Muscle layer of colon (tissue), 2 donors: ENCODE results near the gene FSD2.

Source experiments
- H3K27ac ChIP-seq: one replicate; pipeline ENCODE4 v1.7.0; 2013; ENCODE audit warnings: low read depth, mild to moderate bottlenecking, low read length, moderate library complexity
- H3K27me3 ChIP-seq, 2 donors: one replicate each; pipeline ENCODE4 v1.7.0; 2013; ENCODE audit warnings: low read length in 2 of 2, mild to moderate bottlenecking in 2 of 2; ENCODE audit not compliant: insufficient read depth in 2 of 2, control insufficient read depth in 1 of 2
- H3K36me3 ChIP-seq: one replicate; pipeline ENCODE4 v1.7.0; 2013; ENCODE audit warnings: mild to moderate bottlenecking, low read length; ENCODE audit not compliant: insufficient read depth
- H3K4me1 ChIP-seq: one replicate; pipeline ENCODE4 v1.7.0; 2013; ENCODE audit warnings: mild to moderate bottlenecking, low read length; ENCODE audit not compliant: insufficient read depth
- H3K4me3 ChIP-seq, 2 donors: one replicate each; pipeline ENCODE4 v1.7.0; 2013; ENCODE audit warnings: low read length in 2 of 2, low read depth in 1 of 2, mild to moderate bottlenecking in 1 of 2, moderate library complexity in 1 of 2
- H3K9ac ChIP-seq: one replicate; pipeline ENCODE4 v1.7.0; 2013; ENCODE audit warnings: low read length
- H3K9me3 ChIP-seq: one replicate; pipeline ENCODE4 v1.7.0; 2013; ENCODE audit warnings: mild to moderate bottlenecking, low read length
- donor health status: abdominal sarcoma.
- donor health status: Adenocarcinoma of cecum.

FSD2 gene

DNA sequence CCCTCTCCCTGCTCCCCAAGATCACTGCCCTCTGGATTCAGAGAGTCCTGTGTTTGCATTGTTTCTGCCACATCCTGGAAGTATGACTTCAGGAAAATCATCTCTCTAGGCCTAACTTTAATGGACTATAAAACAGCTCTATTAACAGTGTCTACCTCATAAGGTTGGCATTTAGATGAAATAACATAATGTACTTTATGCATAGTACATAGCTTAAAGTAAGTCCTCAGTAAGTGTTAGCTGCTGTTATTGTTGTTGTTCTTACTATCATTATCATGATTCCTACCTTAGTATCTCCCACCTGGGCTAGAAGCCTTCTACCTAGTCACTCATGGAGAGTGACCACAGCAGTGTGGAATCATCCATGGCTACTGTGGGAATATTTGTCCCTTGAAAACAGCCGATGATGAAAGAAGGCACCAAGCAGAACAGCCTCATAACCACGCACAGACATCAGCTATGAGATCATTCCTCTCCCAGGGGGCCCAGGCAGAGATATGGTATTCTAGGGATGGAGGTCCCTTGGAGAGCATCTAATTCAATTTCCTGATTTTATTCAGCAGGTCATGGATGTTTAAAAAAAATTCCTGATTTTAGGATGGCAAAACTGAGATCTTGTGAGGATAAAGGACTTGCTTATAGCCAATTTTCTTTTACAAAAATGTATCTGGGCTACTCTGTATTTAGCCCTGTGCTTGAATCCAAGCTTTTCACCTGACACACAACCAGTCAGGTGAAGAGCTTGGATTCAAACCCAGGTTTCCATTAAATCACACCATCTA, 1.9 kb downstream of the FSD2 start:
- no peaks in the 10 kb centered on the region for H3K36me3 ChIP-seq
- H3K9ac ChIP-seq: no peak overlapping the region
- no peak overlapping the region for H3K27ac ChIP-seq
- no peaks in the 10 kb centered on the region for H3K27me3 ChIP-seq
- no peak overlapping the region for H3K4me3 ChIP-seq
- peaks cover 2% of the 10 kb centered on the region for H3K4me1 ChIP-seq
- no peaks in the 10 kb centered on the region for H3K9me3 ChIP-seq

DNA sequence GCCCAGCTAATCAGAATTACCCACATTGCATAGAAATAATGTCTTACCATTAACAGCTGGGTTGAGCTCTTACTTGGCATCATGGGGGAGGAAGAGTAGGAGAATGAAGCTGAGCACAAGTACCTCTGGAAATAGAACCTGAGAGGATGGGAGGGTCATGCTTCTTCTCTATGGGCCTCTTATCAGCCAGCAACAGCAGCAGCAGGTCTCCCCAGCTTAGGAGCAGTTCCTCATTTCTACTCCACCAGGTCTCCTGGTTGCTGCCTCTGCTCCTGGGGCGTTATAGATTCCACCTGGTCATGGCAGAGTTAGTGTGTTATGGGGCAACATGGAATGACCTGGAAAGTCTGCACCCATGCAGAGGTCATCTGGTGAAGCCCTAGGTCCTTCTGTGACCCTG, 3.4 kb downstream of the FSD2 start:
- Histone ChIP-seq H3K36me3 (no peaks in the 10 kb centered on the region), H3K27ac (no peak overlapping the region), H3K9me3 (no peaks in the 10 kb centered on the region), H3K9ac (no peak overlapping the region), H3K4me1 (no peaks in the 10 kb centered on the region), H3K4me3 (no peak overlapping the region), H3K27me3 (no peaks in the 10 kb centered on the region)

GRCh38 chr15:82799183-82799841, 6.6 kb downstream of the FSD2 start:
- Histone ChIP-seq H3K27me3 (no peaks in the 10 kb centered on the region), H3K9ac (no peak overlapping the region), H3K36me3 (no peaks in the 10 kb centered on the region), H3K27ac (no peak overlapping the region), H3K4me1 (no peaks in the 10 kb centered on the region), H3K9me3 (no peaks in the 10 kb centered on the region), H3K4me3 (no peak overlapping the region)

DNA sequence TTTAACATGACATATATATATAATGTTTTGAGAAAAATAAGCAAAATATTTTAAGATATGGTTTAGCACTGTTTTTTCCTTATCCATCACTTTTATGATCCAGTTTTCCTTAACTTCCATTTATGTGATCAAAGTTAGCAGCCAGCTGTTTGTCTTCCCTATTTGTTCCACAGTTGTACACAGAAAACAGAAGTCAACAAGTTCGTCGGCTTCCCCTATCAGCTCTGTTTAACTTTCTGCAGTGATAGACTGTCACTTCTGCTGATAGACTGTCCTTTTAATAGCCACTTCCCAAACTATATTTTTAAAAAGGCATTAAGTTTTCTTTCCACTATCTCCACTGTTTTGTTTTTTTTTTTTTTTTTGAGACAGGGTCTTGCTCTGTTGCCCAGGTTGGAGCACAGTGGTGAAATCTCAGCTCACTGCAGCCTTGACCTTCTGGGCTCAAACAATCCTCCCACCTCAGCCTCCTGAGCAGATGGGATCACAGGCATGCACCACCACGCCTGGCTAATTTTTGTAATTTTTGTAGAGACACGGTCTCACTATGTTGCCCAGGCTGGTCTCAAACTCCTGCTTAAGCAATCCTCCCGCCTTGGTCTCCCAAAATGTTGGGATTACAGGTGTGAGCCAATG, 7.2 kb downstream of the FSD2 start:
- no peak overlapping the region for H3K9ac ChIP-seq
- no peak overlapping the region for H3K4me3 ChIP-seq

GRCh38 chr15:82798104-82798503, 7.8 kb downstream of the FSD2 start:
- Histone ChIP-seq H3K9me3 (no peaks in the 10 kb centered on the region), H3K4me3 (no peak overlapping the region), H3K9ac (no peak overlapping the region), H3K27ac (no peak overlapping the region), H3K36me3 (no peaks in the 10 kb centered on the region), H3K4me1 (no peaks in the 10 kb centered on the region), H3K27me3 (no peaks in the 10 kb centered on the region)

More for the DNA sequence above, 7.2 kb downstream of the FSD2 start:
- H3K27me3 ChIP-seq: no peaks in the 10 kb centered on the region
- H3K27ac ChIP-seq: no peak overlapping the region
- H3K4me1 ChIP-seq: no peaks in the 10 kb centered on the region
- no peaks in the 10 kb centered on the region for H3K36me3 ChIP-seq
- H3K9me3 ChIP-seq: no peaks in the 10 kb centered on the region

GRCh38 chr15:82793737-82794136, 12.1 kb downstream of the FSD2 start:
- no peaks in the 10 kb centered on the region for H3K4me1 ChIP-seq
- no peaks in the 10 kb centered on the region for H3K36me3 ChIP-seq
- H3K9me3 ChIP-seq: no peaks in the 10 kb centered on the region
- no peak overlapping the region for H3K4me3 ChIP-seq
- H3K27ac ChIP-seq: no peak overlapping the region
- H3K27me3 ChIP-seq: no peaks in the 10 kb centered on the region
- H3K9ac ChIP-seq: no peak overlapping the region

DNA sequence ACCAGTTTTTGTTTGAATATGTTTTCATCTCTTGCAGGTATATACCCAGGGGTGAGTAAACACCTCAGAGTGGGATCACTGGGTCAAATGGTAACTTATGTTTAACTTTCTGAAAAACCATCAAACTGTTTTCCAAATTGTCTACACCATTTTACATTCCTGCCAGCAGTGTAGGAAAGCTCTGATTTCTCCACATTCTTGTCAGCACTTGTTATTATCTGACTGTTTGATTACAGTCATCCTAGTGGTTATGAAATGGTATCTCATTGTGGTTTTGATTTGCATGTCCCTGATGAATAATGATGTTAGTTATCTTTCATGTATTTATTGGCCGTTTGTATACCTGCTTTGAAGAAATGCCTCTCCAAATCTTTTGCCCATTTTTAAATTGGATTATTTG, 13.8 kb downstream of the FSD2 start:
- Histone ChIP-seq H3K36me3 (no peaks in the 10 kb centered on the region), H3K9ac (no peak overlapping the region), H3K4me1 (no peaks in the 10 kb centered on the region), H3K9me3 (no peaks in the 10 kb centered on the region), H3K27me3 (no peaks in the 10 kb centered on the region), H3K27ac (no peak overlapping the region), H3K4me3 (no peak overlapping the region)

DNA sequence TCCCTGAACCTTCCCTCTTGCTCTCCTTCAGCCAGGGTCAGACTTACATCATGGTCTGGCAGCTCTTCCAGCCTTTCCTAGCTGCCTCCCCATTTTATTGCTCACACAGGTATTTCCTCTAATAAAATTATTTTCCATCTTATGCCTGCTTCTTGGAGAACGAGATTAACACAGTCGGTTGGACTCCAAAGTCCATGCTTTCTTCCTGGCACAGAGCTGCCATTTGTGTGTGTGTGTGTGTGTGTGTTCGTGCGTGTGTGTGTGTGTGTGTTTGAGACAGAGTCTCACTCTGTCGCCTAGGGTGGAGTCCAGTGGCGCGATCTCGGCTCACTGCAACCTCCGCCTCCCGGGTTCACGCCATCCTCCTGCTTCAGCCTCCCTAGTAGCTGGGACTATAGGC, 15.5 kb downstream of the FSD2 start:
- Histone ChIP-seq H3K9ac (no peak overlapping the region), H3K27ac (no peak overlapping the region), H3K4me1 (no peaks in the 10 kb centered on the region), H3K27me3 (no peaks in the 10 kb centered on the region), H3K36me3 (no peaks in the 10 kb centered on the region), H3K9me3 (no peaks in the 10 kb centered on the region), H3K4me3 (no peak overlapping the region)

DNA sequence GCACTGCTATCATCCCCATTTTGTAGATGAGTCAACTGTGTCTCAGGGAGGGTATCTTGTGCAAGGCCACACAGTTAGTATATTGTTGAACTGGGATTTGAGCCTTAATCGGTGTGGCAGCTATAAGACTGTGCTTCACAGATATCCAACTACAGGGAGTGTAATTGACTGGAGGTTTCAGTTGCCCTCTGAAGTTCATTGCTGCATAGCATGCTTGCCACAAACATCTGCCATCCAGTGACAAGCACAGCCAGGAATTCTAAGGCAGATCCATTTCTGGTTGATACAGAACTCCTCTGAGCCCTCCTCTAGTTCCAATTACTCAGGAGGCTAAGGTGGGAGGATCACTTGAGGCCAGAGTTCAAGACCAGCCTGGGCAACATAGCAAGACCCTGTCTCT, 16.4 kb downstream of the FSD2 start:
- H3K4me1 ChIP-seq: no peaks in the 10 kb centered on the region
- H3K27me3 ChIP-seq: no peaks in the 10 kb centered on the region
- H3K36me3 ChIP-seq: no peaks in the 10 kb centered on the region
- H3K4me3 ChIP-seq: no peak overlapping the region
- no peak overlapping the region for H3K9ac ChIP-seq
- no peaks in the 10 kb centered on the region for H3K9me3 ChIP-seq
- no peak overlapping the region for H3K27ac ChIP-seq

DNA sequence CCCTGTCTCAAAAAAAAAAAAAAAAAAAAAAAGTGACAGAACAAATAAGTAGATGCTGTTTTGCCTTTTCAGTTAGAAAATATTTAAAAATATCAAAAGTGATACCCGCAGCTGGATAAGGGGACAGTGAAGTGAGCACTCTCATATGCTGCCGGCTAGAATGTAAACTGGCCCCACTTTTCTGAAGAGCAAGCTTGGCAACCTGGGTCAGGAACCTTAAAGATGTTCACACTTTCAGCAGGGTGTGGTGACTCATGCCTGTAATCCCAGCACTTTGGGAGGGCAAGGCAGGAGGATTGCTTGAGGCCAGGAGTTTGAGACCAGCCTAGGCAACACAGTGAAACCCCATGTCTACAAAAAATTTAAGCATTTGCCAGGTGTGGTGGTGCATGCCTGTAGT, 17.4 kb downstream of the FSD2 start:
- Histone ChIP-seq H3K36me3 (no peaks in the 10 kb centered on the region), H3K27me3 (no peaks in the 10 kb centered on the region), H3K4me3 (no peak overlapping the region), H3K9ac (no peak overlapping the region), H3K9me3 (no peaks in the 10 kb centered on the region), H3K27ac (no peak overlapping the region), H3K4me1 (no peaks in the 10 kb centered on the region)

DNA sequence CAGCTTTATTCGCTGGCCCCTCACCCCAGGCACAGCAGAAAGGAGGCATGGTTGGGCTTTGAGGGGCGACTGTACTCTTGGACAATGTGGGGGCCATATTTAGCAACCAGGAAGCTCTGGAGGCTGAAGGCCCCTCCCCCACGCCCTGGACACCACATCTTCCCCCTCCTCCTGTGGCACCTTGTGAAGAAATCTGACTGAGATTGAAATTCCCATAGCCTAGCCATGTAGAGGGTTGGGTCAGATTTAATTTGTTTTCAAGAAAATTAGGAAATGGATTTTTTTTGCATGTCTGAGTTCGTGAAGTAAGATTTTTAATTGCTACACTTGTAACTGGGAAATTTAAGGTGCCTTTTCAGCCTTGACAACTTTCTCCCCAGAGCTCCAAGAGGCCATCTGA, 24.5 kb downstream of the FSD2 start:
- no peak overlapping the region for H3K4me3 ChIP-seq
- no peaks in the 10 kb centered on the region for H3K36me3 ChIP-seq
- H3K27ac ChIP-seq: no peak overlapping the region
- no peaks in the 10 kb centered on the region for H3K4me1 ChIP-seq
- H3K27me3 ChIP-seq: no peaks in the 10 kb centered on the region
- H3K9ac ChIP-seq: no peak overlapping the region
- H3K9me3 ChIP-seq: no peaks in the 10 kb centered on the region
